ENCODE results near the gene DOCK2. TPM values are rescaled to one million over a fixed set of nuclear protein-coding genes. Genes with fewer than 3 reads are reported as not detected.

Gene DOCK2
- total RNA-seq, 1 experiment from 2014 or later, result 4.6 TPM

- Mint-ChIP-seq H3K27me3 (ENCODE audit: low read depth) (peaks cover 36% of the 10 kb centered on the region), H3K4me3 (peak within 1 kb of the TSS; percentile 69), H3K27ac (peak within 1 kb of the TSS; percentile 70), H3K36me3 (no peaks in the 10 kb centered on the region), H3K9me3 (no peaks in the 10 kb centered on the region), H3K4me1 (peaks cover 50% of the 10 kb centered on the region)
- TF ChIP-seq HMGXB4 (CRISPR knock-in tag; IDR thresholded peaks at IDR 0.05), result 0 out of 2 replicates have a peak, but pooled peaks have one; percentile 26
- peak; percentile 46 for TF ChIP-seq CTCF (IDR thresholded peaks at IDR 0.05)
- no peak for TF ChIP-seq USF1 (CRISPR knock-in tag; IDR thresholded peaks at IDR 0.05)
- TF ChIP-seq ZBTB43 (CRISPR knock-in tag; IDR thresholded peaks at IDR 0.05), result no peak
- no peak for TF ChIP-seq GTF2I (CRISPR knock-in tag; conservative IDR thresholded peaks at IDR 0.05)
- ChIA-PET CTCF (interaction anchor here (0.5 to 3.0 kb wide), 87 partner anchors 9 to 958 kb away, joined by 3 to 50 read pairs (median 5); partner anchors contain the start of gene SPDL1), POLR2A (interaction anchor here (0.6 to 1.0 kb wide), 2 partner anchors 279 to 397 kb away, joined by 3 to 6 read pairs; partner anchors contain the start of gene SPDL1)
- ATAC-seq, result peak; percentile 89
- DNase-seq (ENCODE audit: low spot score), result peak; percentile 84
Measured at GRCh38 chr5:169980418-169981053, 343.5 kb downstream of the DOCK2 start, which contains the start of gene INSYN2B. Gene INSYN2B (minus strand): TSS chr5:169980495. CDS start chr5:169883898, 96,597 bp downstream.

DNA sequence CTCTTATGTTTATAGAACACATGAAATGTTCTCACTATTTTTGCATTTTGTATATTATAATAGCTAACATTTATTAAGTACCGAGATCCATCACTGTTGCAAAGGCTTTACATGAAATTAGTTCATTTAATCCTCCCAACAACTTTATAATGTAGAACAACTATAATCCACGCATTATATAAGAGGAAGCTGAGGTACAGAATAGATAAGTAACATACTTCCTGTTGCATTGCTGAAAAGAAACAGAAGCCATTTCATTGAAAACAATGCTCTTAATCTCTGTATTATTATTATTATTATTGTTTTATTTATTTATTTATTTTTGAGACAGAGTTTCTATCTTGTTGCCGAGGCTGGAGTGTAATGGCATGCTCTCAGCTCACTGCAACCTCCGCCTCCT, 351.1 kb downstream of the DOCK2 start:
- Mint-ChIP-seq H3K27me3 (ENCODE audit: low read depth) (no peaks in the 10 kb centered on the region), H3K9me3 (no peaks in the 10 kb centered on the region), H3K36me3 (no peaks in the 10 kb centered on the region), H3K27ac (no peak overlapping the region), H3K4me1 (no peaks in the 10 kb centered on the region), H3K4me3 (no peak overlapping the region)
- DNase-seq (ENCODE audit: low spot score) (no peak), ATAC-seq (no peak)
- POLR2A ChIA-PET, result no interaction called here
- CTCF ChIA-PET, result no interaction called here
- TF ChIP-seq TP53 (CRISPR knock-in tag; IDR thresholded peaks at IDR 0.05) (no peak), GRHL2 (CRISPR knock-in tag; IDR thresholded peaks at IDR 0.05; ENCODE audit: insufficient replicate concordance, severe bottlenecking) (no peak), ZNF263 (CRISPR knock-in tag; IDR thresholded peaks at IDR 0.05; ENCODE audit: low read depth) (no peak), NFATC4 (CRISPR knock-in tag; IDR thresholded peaks at IDR 0.05) (no peak), IRF1 (CRISPR knock-in tag; IDR thresholded peaks at IDR 0.05) (no peak), ZNF423 (CRISPR knock-in tag; IDR thresholded peaks at IDR 0.05) (no peak), MAX (CRISPR knock-in tag; IDR thresholded peaks at IDR 0.05) (no peak), SP1 (CRISPR knock-in tag; conservative IDR thresholded peaks at IDR 0.05) (no peak), PREB (CRISPR knock-in tag; IDR thresholded peaks at IDR 0.05; ENCODE audit: borderline replicate concordance) (no peak), GTF2I (CRISPR knock-in tag; conservative IDR thresholded peaks at IDR 0.05) (no peak), CTCF (IDR thresholded peaks at IDR 0.05) (no peak), GABPB1 (CRISPR knock-in tag; IDR thresholded peaks at IDR 0.05) (no peak), FOXP1 (CRISPR knock-in tag; IDR thresholded peaks at IDR 0.05; ENCODE audit: borderline replicate concordance) (no peak)
- TF ChIP-seq, protein P1, sequence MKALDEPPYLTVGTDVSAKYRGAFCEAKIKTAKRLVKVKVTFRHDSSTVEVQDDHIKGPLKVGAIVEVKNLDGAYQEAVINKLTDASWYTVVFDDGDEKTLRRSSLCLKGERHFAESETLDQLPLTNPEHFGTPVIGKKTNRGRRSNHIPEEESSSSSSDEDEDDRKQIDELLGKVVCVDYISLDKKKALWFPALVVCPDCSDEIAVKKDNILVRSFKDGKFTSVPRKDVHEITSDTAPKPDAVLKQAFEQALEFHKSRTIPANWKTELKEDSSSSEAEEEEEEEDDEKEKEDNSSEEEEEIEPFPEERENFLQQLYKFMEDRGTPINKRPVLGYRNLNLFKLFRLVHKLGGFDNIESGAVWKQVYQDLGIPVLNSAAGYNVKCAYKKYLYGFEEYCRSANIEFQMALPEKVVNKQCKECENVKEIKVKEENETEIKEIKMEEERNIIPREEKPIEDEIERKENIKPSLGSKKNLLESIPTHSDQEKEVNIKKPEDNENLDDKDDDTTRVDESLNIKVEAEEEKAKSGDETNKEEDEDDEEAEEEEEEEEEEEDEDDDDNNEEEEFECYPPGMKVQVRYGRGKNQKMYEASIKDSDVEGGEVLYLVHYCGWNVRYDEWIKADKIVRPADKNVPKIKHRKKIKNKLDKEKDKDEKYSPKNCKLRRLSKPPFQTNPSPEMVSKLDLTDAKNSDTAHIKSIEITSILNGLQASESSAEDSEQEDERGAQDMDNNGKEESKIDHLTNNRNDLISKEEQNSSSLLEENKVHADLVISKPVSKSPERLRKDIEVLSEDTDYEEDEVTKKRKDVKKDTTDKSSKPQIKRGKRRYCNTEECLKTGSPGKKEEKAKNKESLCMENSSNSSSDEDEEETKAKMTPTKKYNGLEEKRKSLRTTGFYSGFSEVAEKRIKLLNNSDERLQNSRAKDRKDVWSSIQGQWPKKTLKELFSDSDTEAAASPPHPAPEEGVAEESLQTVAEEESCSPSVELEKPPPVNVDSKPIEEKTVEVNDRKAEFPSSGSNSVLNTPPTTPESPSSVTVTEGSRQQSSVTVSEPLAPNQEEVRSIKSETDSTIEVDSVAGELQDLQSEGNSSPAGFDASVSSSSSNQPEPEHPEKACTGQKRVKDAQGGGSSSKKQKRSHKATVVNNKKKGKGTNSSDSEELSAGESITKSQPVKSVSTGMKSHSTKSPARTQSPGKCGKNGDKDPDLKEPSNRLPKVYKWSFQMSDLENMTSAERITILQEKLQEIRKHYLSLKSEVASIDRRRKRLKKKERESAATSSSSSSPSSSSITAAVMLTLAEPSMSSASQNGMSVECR (CRISPR knock-in tag; IDR thresholded peaks at IDR 0.05; ENCODE audit: borderline replicate concordance), result no peak

Measured in WTC11 (cell line).